Stimulated activated CD4-positive, alpha-beta T cell treated with anti-CD3 and anti-CD28 coated beads, Interleukin-1b, Interleukin-23, amount 100 ng/mL, for 4 hours (primary cell): ENCODE measurements around the gene MYPN.

Experiments used
- DNase-seq, 2 donors: peaks; one replicate each; pipeline ENCODE4 v3.0.0-alpha.2; 2020; ENCODE audit warnings: low read depth in 2 of 2

The MYPN gene

GRCh38 chr10:68088740-68089139 is 20.5 kb upstream of the MYPN start:
- DNase-seq: no peak

GRCh38 chr10:68090586-68090985 is 18.7 kb upstream of the MYPN start:
- no peak for DNase-seq

- DNase-seq: no peak
Measured at GRCh38 chr10:68092512-68092911, 16.8 kb upstream of the MYPN start.

- no peak for DNase-seq
Measured at GRCh38 chr10:68095153-68095552, 14.1 kb upstream of the MYPN start.

- no peak for DNase-seq
Measured at GRCh38 chr10:68096913-68097516, 12.3 kb upstream of the MYPN start.

GRCh38 chr10:68099736-68100135 is 9.6 kb upstream of the MYPN start:
- no peak for DNase-seq

GRCh38 chr10:68101066-68101465 is 8.2 kb upstream of the MYPN start:
- no peak for DNase-seq

- no peak for DNase-seq
Measured at GRCh38 chr10:68103261-68103878, 5.9 kb upstream of the MYPN start.

- DNase-seq: no peak
Measured at GRCh38 chr10:68103901-68104300, 5.4 kb upstream of the MYPN start.

- no peak for DNase-seq
Measured at GRCh38 chr10:68105820-68106219, 3.5 kb upstream of the MYPN start.

GRCh38 chr10:68106656-68107055 is 2.6 kb upstream of the MYPN start:
- DNase-seq: no peak

GRCh38 chr10:68107651-68108050 is 1.6 kb upstream of the MYPN start:
- no peak for DNase-seq

- no peak for DNase-seq
Measured at GRCh38 chr10:68108051-68108450, 1.2 kb upstream of the MYPN start.

GRCh38 chr10:68108653-68109052 is 635 bp upstream of the MYPN start:
- DNase-seq: no peak

GRCh38 chr10:68110027-68110426 is 739 bp downstream of the MYPN start:
- DNase-seq: no peak

- no peak for DNase-seq
Measured at GRCh38 chr10:68111584-68111983, 2.3 kb downstream of the MYPN start.

- no peak for DNase-seq
Measured at GRCh38 chr10:68112837-68113236, 3.5 kb downstream of the MYPN start.

GRCh38 chr10:68118657-68119056 is 9.4 kb downstream of the MYPN start:
- no peak for DNase-seq

- no peak for DNase-seq
Measured at GRCh38 chr10:68121020-68121743, 11.9 kb downstream of the MYPN start.

- no peak for DNase-seq
Measured at GRCh38 chr10:68121852-68122251, 12.6 kb downstream of the MYPN start.

GRCh38 chr10:68124718-68125117 is 15.4 kb downstream of the MYPN start:
- DNase-seq: no peak

GRCh38 chr10:68125772-68126171 is 16.5 kb downstream of the MYPN start:
- no peak for DNase-seq

- no peak for DNase-seq
Measured at GRCh38 chr10:68128015-68128414, 18.7 kb downstream of the MYPN start.
